ENCODE measurements around the gene PITPNC1.
"Not testable (repeated sequence)": the region's sequence is repeated elsewhere in the genome, so short reads cannot be mapped to it uniquely, and the experiment has no call there.

The PITPNC1 gene

DNA sequence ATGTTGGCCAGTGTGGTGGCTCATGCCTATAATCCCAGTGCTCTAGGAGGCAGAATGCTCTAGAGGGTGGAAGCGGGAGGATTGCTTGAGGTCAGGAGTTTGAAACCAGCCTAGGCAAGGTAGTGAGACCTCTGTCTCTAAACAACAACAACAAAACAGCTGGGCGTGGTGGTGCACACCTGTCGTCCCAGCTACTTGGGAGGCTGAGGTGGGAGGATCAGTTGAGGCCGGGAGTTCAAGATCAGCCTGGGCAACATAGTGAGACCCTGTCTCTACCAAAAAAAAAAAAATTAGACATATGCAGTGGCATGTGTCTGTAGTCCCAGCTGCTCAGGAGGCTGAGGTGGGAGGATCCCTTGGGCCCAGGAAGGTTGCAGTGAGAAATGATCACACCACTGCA lies 53.4 kb downstream of the PITPNC1 start:
- not testable (repeated sequence) for DNase-seq (ENCODE audit: low read depth in 4 of 4, low spot score in 1 of 4)

DNA sequence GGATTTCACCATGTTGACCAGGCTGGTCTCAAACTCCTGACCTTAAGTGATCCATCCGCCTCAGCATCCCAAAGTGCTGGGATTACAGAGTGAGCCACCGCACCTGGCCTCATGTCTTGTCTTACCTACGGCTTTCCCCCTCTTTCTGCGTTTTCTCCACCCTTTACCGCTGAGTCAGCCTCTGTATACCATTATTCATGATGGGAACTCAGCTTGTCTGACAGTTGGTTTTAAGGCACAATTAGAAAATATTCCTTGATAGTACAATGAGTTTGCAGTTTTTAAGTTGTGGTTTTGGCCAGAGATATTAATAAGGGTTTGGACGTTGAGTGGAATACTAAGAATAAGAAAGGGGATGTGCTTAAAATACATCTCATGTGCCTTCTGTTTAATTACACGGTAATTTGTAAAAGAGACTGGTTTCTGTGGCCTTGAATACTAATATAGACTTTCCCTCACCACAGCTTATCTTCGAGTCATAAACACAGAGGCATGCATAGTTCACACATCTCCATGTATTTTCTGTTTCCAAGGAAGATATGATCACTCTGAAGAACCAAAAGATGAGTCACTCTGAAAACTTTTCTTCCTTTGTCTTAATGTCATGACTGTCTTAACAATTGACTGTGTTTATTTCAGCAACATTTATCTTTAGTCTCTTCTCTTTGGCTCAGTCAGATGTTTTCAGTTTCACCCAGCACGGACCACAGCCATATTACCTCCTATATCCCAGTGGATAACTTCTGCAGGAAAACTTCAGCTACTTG lies 54.4 kb downstream of the PITPNC1 start:
- no peak for DNase-seq (ENCODE audit: low read depth in 4 of 4, low spot score in 1 of 4)

DNA sequence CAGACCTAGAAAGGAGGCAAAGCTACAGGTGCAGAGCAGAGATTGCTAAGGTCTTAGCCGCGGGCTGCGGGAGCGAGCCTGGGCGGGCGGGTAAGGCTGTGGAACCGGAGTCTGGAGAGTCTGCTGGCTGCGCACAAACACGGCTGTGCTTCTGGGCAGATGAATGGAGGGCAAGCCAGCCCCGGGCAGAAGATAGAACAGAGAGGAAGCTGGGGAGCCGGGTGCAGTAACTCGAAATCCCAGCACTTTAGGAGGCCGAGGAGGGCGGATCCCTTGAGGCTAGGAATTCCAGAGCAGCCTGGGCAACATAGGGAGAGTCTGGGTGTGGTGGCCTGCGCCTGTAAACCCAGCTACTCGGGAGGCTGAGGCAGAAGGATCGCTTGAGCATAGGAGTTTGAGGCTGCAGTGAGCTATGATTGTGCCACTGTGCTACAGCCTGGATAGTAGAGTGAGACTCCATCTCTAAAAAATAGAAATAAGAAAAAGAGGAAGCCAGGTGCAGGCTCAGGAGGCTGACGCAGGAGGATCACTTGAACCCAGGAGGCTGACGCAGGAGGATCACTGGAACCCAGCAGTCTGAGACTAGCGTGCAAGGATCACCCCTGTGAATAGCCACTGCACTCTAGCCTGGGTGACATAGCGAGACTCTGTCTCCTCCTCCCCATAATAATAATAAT lies 56.3 kb downstream of the PITPNC1 start:
- no peak for DNase-seq (ENCODE audit: low read depth in 4 of 4, low spot score in 1 of 4)

DNA sequence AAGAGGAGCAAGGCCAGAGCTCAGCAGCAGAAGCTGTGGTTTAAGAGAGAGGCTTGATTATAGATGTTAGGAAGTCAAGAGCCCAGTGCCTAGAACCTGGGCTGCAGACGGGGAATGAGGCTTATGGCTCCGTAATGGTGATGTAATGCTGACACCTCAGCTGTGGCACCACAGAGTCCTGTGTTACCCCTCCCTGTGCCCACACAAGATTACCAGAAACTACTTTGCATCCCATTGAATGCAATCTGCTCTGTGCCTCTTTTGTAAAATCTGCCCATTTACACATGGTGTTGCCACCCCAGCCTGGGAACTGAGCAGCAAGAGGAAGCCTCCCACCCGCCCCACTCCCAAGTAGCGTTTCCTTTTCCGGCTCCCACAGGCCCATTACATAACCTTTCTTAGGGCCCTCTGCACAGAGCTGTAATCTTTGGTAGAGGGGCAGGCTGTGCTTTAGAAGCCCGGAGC lies 57.0 kb downstream of the PITPNC1 start:
- DNase-seq (ENCODE audit: low read depth in 4 of 4, low spot score in 1 of 4): peak in 2 of 4 experiments; percentile 18 to 32

DNA sequence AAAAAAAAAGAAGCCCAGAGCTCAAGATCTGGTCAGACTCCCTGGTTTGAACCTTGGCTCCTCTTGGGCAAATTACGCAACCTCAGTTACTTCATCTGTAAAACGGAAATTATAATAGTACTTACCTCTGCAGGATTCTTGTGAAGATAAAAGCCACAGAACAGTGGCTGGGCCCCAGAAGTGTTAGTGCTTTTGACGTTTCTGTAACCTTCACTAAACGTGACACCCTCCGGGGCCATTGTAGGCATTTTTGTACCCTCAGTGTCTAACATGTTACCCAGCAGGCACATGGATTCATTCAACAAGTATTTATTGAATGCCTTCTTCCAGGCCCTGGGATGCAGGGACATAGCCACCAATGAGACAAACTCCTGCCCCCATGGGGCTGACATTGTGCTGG lies 58.0 kb downstream of the PITPNC1 start:
- DNase-seq (ENCODE audit: low read depth in 4 of 4, low spot score in 1 of 4): peak in 1 of 4 experiments; percentile 28

DNA sequence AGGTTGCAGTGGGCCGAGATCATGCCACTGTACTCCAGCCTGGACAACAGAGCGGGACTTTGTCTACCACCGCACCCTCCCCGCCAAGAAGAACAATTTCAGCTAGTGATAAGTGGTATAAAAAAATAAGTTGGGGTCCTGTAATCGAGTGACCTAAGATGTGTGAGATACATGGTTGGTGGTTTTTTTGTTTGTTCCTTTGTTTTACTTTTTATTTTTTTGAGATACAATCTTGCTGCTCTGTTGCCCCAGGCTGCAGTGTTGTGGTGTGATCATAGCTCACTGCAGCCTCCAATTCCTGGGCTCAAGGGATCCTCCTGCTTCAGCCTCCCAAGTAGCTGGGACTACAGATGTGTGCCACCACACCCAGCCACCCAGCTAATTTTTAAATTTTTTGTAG lies 58.7 kb downstream of the PITPNC1 start:
- DNase-seq (ENCODE audit: low read depth in 4 of 4, low spot score in 1 of 4): no peak

DNA sequence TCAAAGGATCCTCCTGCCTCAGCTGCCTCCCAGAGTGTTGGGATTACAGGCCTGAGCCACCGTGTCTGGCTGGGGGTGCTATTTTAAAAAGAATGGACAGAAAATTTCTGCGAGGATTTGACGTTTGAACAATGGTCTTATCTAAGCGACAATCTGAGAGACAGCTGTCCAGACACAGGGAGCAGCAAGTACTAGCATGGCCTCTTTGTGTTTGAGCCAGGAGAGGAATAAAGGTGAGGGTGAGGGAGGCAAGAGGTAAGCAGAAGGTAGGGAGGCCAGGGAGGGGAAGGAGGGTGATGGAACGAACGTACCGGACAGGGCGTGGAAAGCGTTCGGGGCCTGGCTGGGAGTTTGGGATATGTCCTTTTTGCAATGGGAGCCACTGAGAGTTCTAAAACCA lies 59.2 kb downstream of the PITPNC1 start:
- no peak for DNase-seq (ENCODE audit: low read depth in 4 of 4, low spot score in 1 of 4)

DNA sequence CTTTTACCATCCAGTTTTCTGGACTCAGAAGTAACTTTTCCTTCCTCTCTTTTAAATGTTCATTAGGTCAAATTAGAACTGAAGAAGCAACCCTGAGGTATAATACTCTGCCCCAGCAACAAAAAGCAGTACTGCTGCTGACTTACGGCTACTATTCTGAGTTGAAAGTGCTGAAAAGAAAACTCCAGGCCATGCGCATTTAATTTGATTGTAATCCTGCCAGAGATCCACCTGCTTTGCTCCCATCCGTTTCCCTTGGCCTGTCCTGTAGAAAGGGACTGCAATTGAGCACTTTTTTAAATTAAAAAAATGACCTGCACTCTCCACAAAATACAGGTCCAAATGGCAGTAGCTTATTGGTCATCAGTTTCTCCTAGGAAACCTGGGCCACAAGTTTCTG lies 61.6 kb downstream of the PITPNC1 start:
- DNase-seq (ENCODE audit: low read depth in 4 of 4, low spot score in 1 of 4): no peak

DNA sequence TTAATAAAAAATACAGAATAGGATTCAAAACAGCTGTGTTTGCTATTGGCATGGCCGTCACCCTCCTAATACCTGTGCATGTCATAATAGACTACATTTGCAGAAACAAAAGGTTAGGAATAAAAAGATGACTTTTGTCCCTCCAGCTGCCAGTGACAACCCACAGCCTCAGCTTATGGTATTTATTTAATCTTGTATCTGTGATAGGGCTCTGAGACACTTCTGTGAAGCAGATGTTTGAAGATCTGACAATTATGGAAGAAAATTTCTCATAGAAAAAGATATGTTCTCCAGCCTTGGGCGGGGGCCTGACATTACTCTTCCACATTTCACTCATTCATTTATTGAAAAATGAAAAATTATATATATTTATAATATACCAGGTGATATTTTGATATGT lies 62.2 kb downstream of the PITPNC1 start:
- no peak for DNase-seq (ENCODE audit: low read depth in 4 of 4, low spot score in 1 of 4)

DNA sequence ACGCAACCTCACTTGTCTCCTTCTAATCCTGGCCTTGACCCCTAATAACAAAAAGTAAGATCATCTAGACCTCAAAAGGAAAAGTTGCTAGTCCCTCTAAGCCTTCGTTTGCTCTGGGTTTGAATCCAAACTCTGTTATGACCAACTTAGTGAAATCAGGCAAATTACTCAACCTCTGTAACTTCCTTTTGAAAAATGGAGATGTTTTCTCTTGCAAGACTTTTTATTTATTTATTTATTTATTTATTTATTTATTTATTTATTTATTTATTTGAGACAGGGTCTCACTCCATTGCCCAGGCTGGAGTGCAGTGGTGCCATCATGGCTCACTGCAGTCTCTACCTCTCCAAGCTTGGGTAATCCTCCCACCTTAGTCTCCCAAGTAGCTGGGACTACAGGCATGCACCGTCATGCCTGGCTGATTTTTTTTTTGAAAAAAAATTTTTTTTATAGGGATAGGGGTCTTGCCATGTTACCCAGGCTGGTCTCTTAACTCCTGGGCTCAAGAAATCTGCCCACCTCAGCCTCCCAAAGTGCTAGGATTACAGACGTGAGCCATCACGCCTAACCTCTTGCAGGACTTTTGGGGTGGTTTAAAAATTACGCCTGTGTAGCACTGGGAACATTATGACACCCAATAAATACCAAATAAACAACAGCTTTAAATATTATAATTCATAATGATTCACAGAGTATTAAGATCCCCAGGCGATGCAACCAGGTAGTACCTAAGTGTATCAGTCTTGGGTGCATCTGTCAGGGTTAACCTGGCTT lies 63.4 kb downstream of the PITPNC1 start:
- no peak for DNase-seq (ENCODE audit: low read depth in 4 of 4, low spot score in 1 of 4)

DNA sequence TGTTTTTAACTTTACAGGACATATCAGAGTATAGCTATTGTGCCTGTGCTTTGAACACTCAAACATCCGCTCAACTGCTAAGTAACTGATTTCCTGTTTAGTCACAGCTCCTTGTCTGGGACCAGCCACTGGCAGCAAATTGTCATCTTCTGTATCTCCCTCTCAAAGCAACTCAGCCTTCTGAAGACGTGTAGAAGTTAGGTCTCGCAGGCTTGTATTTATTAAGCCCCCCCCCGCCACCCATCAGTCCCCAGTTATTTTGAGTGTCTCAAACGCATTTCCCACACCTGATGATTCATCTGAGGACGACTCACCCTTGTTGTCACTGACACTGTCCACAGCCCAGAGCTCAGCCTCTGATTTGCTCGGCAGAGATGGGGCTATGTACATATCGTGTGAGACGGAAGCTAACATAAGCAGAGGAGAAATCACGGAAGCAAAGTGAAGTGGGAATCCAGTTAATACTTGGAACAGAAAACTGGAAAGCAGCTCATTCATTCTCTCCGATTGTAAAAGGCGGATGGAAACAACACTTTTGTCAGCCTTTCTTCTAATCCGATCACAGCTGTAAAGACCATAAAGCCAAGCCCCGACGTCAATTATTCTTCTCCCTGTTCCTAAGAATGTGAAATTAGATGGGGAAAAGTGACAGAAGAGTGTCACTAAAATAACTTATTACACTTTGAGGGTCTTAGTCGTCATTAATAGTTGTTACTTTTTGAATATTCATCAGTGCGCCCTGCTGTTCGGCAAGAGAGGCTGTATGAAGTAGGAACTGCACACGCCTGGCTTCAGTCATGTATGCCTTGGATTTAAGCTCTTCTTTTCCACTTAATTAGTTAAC lies 64.2 kb downstream of the PITPNC1 start:
- peak; percentile 33 to 57 (median 50) for DNase-seq (ENCODE audit: low read depth in 4 of 4, low spot score in 1 of 4)

DNA sequence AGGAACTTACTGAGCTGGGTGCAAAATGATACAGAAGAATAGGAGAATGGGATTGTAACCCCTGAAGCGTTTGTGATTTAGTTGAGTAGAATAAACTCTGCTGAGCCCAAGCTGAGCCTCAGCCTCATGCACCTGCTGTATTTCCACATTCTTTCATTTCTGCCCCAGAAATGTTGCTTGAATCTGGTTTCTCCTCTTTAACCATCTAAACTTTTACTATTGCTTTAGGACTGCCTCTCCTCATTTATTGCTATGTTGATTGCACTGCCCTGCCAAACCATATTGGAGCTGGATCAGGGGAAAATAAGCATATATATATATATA lies 64.8 kb downstream of the PITPNC1 start:
- no peak for DNase-seq (ENCODE audit: low read depth in 4 of 4, low spot score in 1 of 4)

DNA sequence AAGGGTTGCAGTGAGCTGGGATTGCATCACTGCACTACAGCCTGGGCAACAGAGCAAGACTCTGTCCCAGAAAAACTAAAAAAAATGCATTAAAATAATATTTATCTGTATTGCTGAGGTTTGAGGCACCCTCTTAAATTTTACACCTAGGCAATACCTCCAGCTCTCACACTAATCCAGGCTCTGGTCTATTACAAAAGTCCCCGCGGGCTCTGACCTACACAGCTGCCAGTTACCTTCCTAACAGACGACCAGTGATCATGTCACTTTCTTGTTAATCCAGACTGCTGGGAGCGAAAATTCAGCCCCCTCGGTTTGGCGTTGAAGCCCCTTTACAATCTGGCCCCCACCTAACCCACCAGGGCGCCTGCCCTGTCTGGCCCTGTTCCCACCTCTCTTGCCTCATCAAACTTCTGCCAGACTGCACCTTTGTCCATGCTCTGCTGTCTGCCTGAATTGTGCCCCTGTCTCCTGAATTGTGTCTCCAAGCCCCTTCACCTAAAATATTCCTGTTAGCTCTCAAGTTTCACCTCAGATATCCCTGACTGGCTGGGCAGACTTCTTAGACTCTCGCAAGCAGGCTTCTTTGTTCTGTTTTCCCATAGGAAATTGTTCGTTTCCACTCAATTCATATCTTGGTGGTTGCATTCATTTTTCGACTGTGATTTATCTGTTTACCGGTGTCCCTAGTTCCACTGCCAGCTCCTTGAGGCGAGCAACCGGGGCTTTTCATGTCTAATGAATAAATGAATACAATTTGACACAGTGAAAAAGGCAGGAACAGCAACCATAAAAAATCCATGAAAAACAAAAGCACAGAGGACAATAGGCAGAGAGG lies 65.9 kb downstream of the PITPNC1 start:
- no peak for DNase-seq (ENCODE audit: low read depth in 4 of 4, low spot score in 1 of 4)

DNA sequence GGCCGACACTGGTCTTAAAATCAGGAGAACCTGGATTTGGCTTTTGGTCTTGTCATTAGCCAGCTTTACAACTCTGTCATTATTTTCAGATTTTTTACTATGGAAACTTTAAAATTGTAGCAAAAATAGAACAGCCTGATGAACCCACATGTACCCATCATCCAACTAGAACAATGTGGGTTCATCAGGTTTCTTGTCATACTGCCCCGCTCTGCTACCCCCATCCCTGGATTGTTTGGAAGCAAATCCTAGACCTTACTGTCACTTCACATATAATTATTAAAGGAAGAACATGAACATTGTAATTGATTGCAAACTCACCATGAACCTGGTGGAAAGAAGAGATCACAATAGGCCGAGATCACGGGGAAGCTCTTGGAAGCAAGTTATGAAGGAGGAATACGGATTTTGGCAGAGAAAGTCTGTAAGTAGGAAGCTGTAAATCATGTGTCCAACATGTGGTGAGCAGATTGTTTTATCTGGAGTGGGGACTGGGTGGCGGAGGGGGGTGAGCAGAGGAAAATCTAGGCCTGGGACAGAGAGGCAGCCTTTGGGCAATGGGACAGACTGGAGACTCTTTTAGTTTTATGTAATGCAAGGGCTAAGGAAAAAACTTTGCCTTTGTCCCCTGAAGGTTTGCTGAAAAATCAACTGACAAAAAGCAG lies 67.0 kb downstream of the PITPNC1 start:
- no peak for DNase-seq (ENCODE audit: low read depth in 4 of 4, low spot score in 1 of 4)

DNA sequence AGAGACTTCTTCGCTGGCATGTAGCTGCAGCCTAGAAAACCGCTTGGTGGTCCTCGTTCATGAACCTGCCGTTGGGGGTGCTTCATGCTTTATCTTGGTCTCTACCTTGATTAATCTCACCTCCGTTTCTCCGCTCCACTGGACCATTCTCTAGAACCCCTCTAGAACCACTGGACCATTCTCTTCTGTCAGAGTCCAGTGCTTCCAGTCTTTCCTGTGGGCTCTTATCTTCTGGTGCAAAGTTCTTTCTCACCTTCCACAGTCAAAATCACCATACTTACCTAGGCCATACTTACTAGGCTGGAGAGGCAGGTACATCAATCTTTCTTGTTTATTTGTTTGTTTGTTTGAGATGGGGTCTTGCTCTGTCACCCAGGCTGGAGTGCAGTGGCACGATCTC lies 71.4 kb downstream of the PITPNC1 start:
- no peak for DNase-seq (ENCODE audit: low read depth in 4 of 4, low spot score in 1 of 4)

DNA sequence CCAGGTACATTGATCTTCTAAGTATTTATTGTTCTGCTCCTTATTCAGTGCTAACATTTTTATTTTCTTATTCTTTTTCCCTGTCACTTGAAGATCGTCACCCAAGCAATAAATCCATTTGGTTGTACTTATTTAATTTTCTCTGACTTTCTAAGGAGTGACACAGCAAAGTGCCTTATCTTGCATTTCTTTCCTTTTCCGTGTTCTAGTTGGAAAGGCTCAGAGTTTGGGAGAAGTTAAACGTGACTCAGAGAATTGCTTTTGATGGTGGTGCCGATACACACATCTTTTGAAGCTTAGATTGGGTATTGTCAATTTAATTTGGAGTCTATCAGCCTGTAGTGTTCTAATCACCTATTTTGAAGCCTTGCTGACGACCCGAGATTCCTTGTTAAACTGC lies 72.0 kb downstream of the PITPNC1 start:
- no peak for DNase-seq (ENCODE audit: low read depth in 4 of 4, low spot score in 1 of 4)

DNA sequence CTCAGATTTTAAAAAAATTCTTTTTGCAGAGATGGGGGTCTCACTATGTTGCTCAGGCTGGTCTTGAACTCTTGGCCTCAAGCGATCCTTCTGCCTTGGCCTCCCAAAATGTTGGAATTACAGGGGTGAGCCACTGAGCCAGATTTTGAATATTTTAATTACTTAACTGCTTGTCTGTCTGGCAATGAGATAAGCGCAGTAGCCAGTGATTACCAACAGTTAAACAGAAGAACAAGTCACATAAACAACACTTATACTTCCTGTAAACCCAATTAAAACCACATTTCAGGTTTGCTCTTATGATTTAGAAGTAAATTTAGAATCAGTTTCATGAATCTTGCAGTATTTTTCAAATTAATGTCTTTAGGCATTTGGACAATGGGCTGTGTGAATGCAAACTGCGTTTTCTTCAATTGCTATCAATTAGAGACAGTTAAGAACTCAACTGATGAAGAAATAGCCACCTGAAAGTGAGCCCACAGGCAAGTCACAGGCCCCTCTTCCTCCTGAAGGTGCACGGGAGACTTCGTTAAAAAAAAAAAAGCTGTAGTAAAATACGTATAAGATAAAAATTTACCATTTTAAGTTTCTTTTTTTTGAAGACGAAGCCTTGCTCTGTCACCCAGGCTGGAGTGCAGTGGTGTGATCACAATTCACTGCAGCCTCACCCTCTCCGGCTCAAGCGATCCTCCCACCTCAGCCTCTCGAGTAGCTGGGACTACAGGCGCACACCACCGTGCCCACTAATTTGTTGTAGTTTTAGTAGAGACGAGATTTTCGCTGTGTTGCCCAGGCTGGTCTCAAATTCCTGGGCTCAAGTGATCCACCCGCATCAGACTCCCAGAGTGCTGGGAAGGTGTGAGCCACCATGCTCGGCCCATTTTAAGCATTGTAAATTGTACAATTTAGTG lies 73.0 kb downstream of the PITPNC1 start:
- DNase-seq (ENCODE audit: low read depth in 4 of 4, low spot score in 1 of 4): no peak

DNA sequence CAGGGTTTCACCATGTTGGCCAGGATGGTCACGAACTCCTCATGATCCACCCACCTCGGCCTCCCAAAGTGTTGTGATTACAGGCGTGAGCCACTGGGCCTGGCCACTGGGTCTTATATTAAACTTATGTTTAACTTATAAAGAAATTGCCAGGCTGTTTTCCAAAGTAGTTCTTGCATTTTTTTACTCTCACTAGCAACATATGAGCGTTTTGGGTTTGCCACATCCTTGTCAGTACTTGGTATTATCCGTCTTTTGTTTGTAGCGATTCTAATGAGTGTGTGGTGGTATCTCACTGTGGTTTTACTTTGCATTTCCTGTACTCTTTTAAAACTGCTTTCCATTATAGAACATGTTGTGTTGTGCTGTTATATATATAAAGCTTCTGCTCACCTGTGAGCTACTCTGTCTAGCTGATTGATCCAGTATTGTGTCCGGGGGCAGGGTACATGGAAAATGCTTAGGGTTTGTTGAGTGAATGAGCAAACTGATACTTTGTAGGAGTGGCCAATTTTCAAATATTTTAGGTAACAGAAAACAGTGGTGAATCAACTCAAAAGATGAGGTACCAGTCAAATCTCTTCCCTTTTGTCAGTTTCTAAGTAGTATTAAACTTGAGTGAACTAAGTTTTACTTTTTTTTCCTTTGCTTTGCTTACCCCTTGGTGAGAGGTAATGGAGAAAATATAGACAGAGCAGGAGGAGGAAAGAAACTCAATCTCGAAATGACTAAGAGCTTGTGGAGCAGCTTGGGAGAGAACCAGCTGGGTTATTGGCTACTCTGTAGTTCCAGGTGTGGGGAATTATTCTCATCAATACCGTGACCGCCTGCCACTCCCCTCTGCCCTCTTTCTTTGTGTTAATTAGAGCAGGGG lies 75.8 kb downstream of the PITPNC1 start:
- DNase-seq (ENCODE audit: low read depth in 4 of 4, low spot score in 1 of 4): no peak
